Urinary bladder (tissue), 4 donors: Measurements from ENCODE around the gene RAD21L1. TPM values are rescaled to one million over a fixed set of nuclear protein-coding genes. Genes with fewer than 3 reads are reported as not detected.

Experiments used
- DNase-seq: peaks from one replicate; pipeline ENCODE4 v3.0.0-alpha.2; 2015; ENCODE audit errors: extremely low spot score
- H3K27ac ChIP-seq: one replicate; pipeline ENCODE4 v1.5.1; 2013; ENCODE audit warnings: low read depth, mild to moderate bottlenecking, moderate library complexity
- H3K36me3 ChIP-seq: one replicate; pipeline ENCODE4 v1.6.1; 2013; ENCODE audit warnings: mild to moderate bottlenecking, moderate library complexity; ENCODE audit not compliant: insufficient read depth
- H3K4me1 ChIP-seq: one replicate; pipeline ENCODE4 v1.6.1; 2013; ENCODE audit warnings: mild to moderate bottlenecking, moderate library complexity; ENCODE audit not compliant: insufficient read depth
- H3K4me3 ChIP-seq: one replicate; pipeline ENCODE4 v1.5.1; 2013; ENCODE audit warnings: low read depth, low read length
- WGBS: extraction: QIAGEN DNeasy Blood & Tissue Kit; methylation state at CpG from one replicate; pipeline ENCODE4 v1.1.7; 2013; 5-methylcytosine and 5-hydroxymethylcytosine counted together
- polyA plus RNA-seq: library from polyadenylated mRNA; stranded (reverse); fragments of 200-250 nt; gene quantifications from one replicate; pipeline ENCODE4 v1.2.3, GENCODE V29; 2013
- total RNA-seq: library from RNA; depleted of rRNA; stranded (reverse); fragments of >200 nt; gene quantifications from one replicate; pipeline ENCODE4 v1.2.3, GENCODE V29; 2014
- donor health status: healthy with polysubstance abuse.
- donor health status: healthy.

RAD21L1 gene
- total and polyA plus RNA-seq, 2 donors: not detected

- Histone ChIP-seq H3K27ac (no peak overlapping the region), H3K4me3 (no peak overlapping the region), H3K36me3 (no peaks in the 10 kb centered on the region), H3K4me1 (peaks cover 1% of the 10 kb centered on the region)
- no peak for DNase-seq
- WGBS: 92% methylated on average over 1 of the region's 1 CpG
Measured at GRCh38 chr20:1188347-1188746, 37.5 kb upstream of the RAD21L1 start.

GRCh38 chr20:1189827-1190226, 36.0 kb upstream of the RAD21L1 start:
- 68% methylated on average over 1 of the region's 1 CpG for WGBS
- no peak overlapping the region for H3K4me3 ChIP-seq
- no peak for DNase-seq
- no peak overlapping the region for H3K27ac ChIP-seq
- H3K4me1 ChIP-seq: peaks cover 1% of the 10 kb centered on the region
- H3K36me3 ChIP-seq: no peaks in the 10 kb centered on the region

GRCh38 chr20:1190847-1191246, 35.0 kb upstream of the RAD21L1 start:
- no peak overlapping the region for H3K27ac ChIP-seq
- H3K4me1 ChIP-seq: no peaks in the 10 kb centered on the region
- no peak overlapping the region for H3K4me3 ChIP-seq
- 83% methylated on average over 3 of the region's 3 CpGs for WGBS
- no peaks in the 10 kb centered on the region for H3K36me3 ChIP-seq
- DNase-seq: no peak

- Histone ChIP-seq H3K4me3 (no peak overlapping the region), H3K27ac (no peak overlapping the region), H3K4me1 (no peaks in the 10 kb centered on the region), H3K36me3 (no peaks in the 10 kb centered on the region)
- 63% methylated on average over 3 of the region's 3 CpGs for WGBS
- no peak for DNase-seq
Measured at GRCh38 chr20:1191299-1191698, 34.5 kb upstream of the RAD21L1 start.

GRCh38 chr20:1195226-1195625, 30.6 kb upstream of the RAD21L1 start:
- H3K4me3 ChIP-seq: no peak overlapping the region
- DNase-seq: no peak
- H3K27ac ChIP-seq: no peak overlapping the region
- H3K36me3 ChIP-seq: no peaks in the 10 kb centered on the region
- H3K4me1 ChIP-seq: no peaks in the 10 kb centered on the region
- WGBS: 74% methylated on average over 1 of the region's 1 CpG

- DNase-seq: no peak
- Histone ChIP-seq H3K27ac (no peak overlapping the region), H3K4me1 (no peaks in the 10 kb centered on the region), H3K4me3 (no peak overlapping the region), H3K36me3 (no peaks in the 10 kb centered on the region)
- 72% methylated on average over 2 of the region's 2 CpGs for WGBS
Measured at GRCh38 chr20:1196634-1197033, 29.2 kb upstream of the RAD21L1 start.

GRCh38 chr20:1197801-1198200, 28.0 kb upstream of the RAD21L1 start:
- WGBS: 73% methylated on average over 7 of the region's 7 CpGs
- H3K4me3 ChIP-seq: no peak overlapping the region
- no peak for DNase-seq
- H3K36me3 ChIP-seq: no peaks in the 10 kb centered on the region
- no peak overlapping the region for H3K27ac ChIP-seq
- no peaks in the 10 kb centered on the region for H3K4me1 ChIP-seq

- Histone ChIP-seq H3K27ac (no peak overlapping the region), H3K4me3 (no peak overlapping the region), H3K36me3 (no peaks in the 10 kb centered on the region), H3K4me1 (no peaks in the 10 kb centered on the region)
- WGBS: 91% methylated on average over 5 of the region's 5 CpGs
- DNase-seq: no peak
Measured at GRCh38 chr20:1198751-1199150, 27.1 kb upstream of the RAD21L1 start.

GRCh38 chr20:1199212-1199873, 26.5 kb upstream of the RAD21L1 start:
- Histone ChIP-seq H3K27ac (no peak overlapping the region), H3K36me3 (no peaks in the 10 kb centered on the region), H3K4me3 (no peak overlapping the region), H3K4me1 (no peaks in the 10 kb centered on the region)
- 61% methylated on average over 7 of the region's 7 CpGs for WGBS
- DNase-seq: no peak

- Histone ChIP-seq H3K27ac (no peak overlapping the region), H3K4me1 (no peaks in the 10 kb centered on the region), H3K4me3 (no peak overlapping the region), H3K36me3 (no peaks in the 10 kb centered on the region)
- DNase-seq: no peak
- WGBS: 87% methylated on average over 1 of the region's 1 CpG
Measured at GRCh38 chr20:1199964-1200363, 25.9 kb upstream of the RAD21L1 start.

- H3K4me3 ChIP-seq: no peak within 1 kb of the TSS
- 65% methylated on average over 5 of the region's 5 CpGs for WGBS
- no peak for DNase-seq
- H3K36me3 ChIP-seq: no peaks in the 10 kb centered on the region
- no peaks in the 10 kb centered on the region for H3K4me1 ChIP-seq
- H3K27ac ChIP-seq: no peak within 1 kb of the TSS
Measured at GRCh38 chr20:1202762-1203504, 22.9 kb upstream of the RAD21L1 start, which contains the start of gene C20orf202. C20orf202 (plus strand) TSS chr20:1203454; CDS start chr20:1203586, 132 bp downstream.

- no peaks in the 10 kb centered on the region for H3K36me3 ChIP-seq
- no peak overlapping the region for H3K27ac ChIP-seq
- no peak for DNase-seq
- no peaks in the 10 kb centered on the region for H3K4me1 ChIP-seq
- H3K4me3 ChIP-seq: no peak overlapping the region
- WGBS: 62% methylated on average over 5 of the region's 5 CpGs
Measured at GRCh38 chr20:1203630-1204029, 22.2 kb upstream of the RAD21L1 start.

- Histone ChIP-seq H3K4me3 (no peak overlapping the region), H3K36me3 (no peaks in the 10 kb centered on the region), H3K27ac (no peak overlapping the region), H3K4me1 (no peaks in the 10 kb centered on the region)
- 58% methylated on average over 5 of the region's 5 CpGs for WGBS
- no peak for DNase-seq
Measured at GRCh38 chr20:1204113-1204512, 21.7 kb upstream of the RAD21L1 start.

- Histone ChIP-seq H3K27ac (no peak overlapping the region), H3K4me3 (no peak overlapping the region), H3K4me1 (no peaks in the 10 kb centered on the region), H3K36me3 (no peaks in the 10 kb centered on the region)
- WGBS: 86% methylated on average over 2 of the region's 2 CpGs
- DNase-seq: no peak
Measured at GRCh38 chr20:1204576-1204975, 21.3 kb upstream of the RAD21L1 start.
